Stimulated activated CD8-positive, alpha-beta memory T cell treated with anti-CD3 and anti-CD28 coated beads, Interleukin-12 subunit alpha, Interleukin-12 subunit beta, amount 100 ng/mL, for 24 hours (primary cell): ENCODE measurements around the gene ADK.

Source experiments
- DNase-seq: peaks from one replicate; pipeline ENCODE4 v3.0.0-alpha.2; 2020; ENCODE audit errors: extremely low read depth

The ADK gene

DNA sequence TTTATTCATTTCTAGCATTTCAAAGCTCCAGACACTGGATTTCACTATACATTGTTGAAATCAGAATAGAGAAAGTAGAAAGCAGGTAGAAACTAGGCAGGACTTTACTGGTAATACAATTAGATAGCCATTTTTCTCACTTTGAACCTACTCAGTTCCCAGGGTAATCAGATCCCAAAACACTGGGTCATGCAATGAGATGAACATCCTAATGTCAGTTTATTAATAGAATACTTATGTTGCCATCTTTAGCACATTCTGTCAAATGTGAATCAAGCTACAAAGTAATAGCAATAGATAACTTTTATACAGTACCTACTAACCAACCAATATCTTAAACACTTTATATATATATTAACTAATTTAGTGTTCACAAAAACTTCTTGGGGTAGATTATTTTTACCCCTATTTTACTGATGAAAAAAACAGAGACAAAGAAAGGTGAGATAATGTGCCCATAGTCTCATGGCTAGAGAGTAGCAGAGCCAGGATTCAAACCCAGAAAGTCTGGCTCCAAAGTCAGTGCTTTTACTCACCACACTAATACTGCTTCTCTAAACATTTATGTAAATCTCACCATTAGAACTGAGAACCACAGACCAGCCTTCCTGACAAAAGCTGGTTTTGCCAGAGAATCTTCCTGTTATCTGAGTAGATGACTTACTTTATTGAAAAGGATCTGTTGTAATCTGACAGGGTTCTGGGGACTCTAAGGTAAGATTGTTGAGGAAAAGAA is 521.6 kb downstream of the ADK start:
- no peak for DNase-seq

DNA sequence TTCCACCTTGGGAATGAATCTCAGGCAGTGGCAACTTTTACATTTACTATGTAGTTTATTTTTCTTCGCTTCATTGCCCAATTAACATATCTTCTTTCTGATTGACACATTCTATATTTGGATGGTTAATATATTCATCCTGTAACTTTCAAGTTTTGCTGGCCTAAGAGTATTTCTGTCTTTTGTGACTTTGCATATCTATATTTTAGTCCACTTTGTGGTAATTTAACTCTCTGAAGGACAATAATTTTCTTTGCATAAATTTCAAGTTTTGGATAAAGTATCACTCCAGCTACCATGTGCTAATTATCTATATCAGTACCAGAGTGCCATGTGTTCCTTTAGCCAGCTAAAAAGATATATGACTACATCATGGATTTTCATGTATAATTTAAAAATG is 523.9 kb downstream of the ADK start:
- DNase-seq: no peak

- DNase-seq: no peak
Observed at GRCh38 chr10:74675484-74675883, 524.5 kb downstream of the ADK start.

DNA sequence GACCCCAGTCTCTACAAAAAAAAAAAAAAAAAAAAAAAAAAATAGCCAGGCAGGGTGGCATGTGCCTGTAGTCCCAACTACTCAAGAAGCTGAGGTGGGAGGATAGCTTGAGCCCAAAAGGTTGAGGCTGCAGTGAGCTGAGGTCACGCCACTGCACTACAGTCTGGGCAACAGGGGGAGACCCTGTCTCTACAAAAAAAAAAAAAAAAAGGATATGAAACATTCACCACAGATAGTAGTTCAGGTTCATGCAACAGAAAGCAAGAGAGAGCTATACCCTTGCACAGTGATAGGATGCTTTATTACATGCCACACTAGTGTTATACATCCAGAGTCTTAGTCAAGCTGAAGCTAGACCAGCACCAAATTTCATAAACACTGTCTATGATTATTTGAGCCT is 526.9 kb downstream of the ADK start:
- no peak for DNase-seq

DNA sequence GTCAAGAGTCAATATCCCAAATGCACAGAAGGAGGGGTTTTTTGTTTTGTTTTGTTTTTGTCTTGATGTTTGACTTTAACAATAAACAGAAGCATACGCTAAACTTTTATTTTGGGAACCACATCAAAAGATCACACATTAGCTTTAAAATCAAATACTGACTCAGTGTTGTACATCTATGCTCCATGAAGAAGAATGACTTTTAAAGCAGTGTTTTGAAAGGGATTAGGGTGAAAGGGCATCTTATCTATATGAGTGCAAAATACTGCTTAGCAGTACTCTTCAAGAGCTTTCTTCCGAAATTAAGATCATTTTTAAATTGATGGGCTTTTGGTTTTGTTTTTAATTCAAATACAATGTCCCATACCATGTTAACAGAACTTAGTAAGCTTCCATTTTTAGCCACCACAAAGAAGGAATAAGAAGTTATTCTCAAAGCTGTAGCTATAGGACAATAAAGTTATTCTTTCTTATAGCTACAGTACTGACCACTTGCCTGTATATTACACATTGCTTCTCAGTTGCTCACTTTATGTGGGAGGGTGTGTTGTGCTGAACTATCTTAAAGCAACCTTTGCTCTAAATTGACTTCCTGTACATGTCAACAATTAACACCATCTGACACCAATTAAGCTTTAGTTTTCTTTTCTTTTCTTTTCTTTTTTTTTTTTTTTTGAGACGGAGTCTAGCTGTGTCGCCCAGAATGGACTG is 531.1 kb downstream of the ADK start:
- no peak for DNase-seq

DNA sequence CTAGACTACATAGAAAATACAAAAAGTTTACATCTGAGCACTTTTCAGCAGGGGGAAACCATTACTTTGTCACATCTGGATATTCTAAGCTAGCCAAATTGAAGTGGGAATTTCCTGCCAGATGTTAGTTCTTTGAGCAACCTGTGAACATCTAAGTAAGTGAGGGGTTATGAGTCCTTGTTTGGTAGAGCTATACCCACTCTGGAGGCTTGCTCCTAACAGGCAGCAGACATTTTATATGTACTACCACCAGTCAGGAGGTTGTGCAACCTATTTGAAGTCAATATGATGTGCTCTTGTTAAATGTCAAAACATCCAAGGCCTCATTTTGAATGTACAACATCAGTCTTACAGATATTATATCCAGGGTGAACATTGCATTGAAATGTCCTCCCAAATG is 532.0 kb downstream of the ADK start:
- DNase-seq: no peak

GRCh38 chr10:74683621-74684364 is 532.8 kb downstream of the ADK start:
- DNase-seq: no peak

DNA sequence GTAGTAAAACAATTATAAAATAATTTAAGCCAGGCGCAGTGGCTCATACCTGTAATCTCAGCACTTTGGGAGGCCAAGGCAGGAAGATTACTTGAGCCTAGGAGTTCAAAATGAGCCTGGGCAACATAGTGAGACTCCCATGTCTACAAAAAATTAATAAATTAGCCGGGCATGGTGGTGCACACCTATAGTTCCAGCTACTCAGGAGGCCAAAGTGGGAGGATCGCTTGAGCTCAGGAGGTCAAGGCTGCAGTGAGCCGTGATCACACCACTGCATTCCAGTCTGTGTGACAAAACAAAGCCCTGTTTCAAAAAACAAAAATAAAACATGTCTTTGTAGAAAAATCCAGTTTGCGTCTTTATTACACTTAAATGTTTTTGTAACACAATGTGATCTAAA is 533.4 kb downstream of the ADK start:
- no peak for DNase-seq

DNA sequence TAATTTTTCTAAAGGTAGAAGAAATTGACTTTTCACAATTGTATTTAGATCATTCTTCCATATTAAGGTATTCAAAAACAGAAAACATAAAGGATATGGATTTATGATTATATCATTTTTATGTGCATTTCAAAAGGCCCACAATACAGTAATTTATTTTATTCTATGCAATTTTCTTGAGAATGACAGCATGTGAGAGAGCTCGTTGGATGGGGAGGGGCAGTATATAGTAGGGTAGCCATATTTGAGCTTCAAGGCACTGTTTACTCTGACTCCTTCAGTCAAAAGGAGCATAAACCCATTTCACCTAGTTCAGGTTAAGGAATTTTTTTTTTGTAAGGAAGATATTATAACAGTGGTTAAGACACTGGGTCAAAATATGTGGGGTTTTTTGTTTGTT is 534.5 kb downstream of the ADK start:
- DNase-seq: no peak

DNA sequence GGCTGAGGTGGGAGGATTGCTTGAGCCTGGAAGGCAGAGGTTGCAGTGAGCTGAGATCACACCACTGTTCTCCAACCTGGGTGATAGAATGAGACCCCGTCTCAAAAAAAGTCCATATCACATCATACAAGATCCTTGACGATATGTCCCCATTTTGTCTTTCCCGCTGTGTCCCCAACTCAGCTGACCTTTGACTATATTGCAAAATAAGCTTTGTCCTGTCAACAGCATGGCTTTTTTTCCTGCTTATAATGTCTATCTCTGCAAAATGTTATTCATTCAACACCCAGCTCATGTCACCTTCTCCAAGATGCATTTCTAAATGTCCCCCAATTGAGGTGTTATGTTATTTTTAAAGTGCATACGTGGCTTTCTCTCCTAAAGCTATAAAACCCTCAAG is 539.4 kb downstream of the ADK start:
- no peak for DNase-seq

DNA sequence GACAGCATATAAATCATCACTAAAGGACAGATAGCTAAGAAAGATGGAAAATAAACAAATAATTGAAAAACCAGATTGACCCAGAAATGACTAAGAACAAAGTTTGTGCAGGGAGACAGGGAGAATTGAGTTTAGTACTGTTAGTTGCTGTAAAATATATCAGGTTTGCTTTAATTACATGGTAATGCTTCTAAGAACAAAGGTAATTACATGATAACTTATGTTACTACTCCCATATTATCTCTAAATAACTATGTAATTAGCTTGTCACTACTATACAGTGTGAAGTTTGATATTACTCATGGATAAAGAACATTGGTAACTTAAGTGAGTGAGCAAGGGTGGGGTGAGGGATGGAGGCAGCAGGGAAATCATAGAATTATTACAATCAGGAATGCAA is 540.1 kb downstream of the ADK start:
- no peak for DNase-seq

GRCh38 chr10:74704629-74705357 is 553.8 kb downstream of the ADK start:
- no peak for DNase-seq

GRCh38 chr10:74705358-74705980 is 554.4 kb downstream of the ADK start:
- DNase-seq: no peak

- DNase-seq: no peak
Observed at GRCh38 chr10:74706966-74707365, 555.9 kb downstream of the ADK start.

DNA sequence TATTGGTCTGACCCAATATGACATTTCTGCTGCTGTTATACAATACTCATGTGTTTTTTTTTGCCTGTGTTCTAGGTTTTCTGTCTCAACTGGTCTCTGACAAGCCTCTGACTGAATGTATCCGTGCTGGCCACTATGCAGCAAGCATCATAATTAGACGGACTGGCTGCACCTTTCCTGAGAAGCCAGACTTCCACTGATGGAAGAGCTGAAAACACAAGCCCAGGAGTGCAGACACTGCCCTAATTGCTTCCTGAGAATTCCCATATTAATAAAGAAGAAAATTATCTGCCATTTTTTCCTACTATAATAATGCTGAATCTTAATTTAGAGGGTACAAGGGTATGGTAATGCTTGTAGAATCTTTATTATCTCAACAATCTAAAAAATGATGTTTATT is 557.2 kb downstream of the ADK start:
- DNase-seq: no peak

GRCh38 chr10:74718208-74718607 is 567.2 kb downstream of the ADK start:
- no peak for DNase-seq

GRCh38 chr10:74728225-74728624 is 577.2 kb downstream of the ADK start:
- DNase-seq: no peak

DNA sequence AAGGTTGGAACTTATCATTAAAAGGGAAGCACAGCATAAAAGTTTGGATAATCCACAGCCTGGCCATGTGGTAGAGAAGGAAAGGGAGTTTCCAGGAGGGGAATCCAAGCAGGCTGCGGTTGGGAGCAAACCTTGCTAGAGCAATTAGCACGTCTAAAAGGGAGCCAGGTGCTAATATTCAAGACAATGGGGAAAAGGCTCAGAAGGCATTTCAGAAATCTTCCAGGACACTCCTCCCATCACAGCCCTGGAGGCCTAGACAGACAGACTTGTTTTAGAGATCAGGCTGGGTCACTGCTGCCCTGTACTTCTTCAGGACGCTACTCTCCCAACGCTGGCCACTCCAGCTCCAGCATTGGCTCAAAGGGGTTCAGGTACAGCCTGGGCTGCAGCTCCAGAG is 579.2 kb downstream of the ADK start:
- DNase-seq: no peak

- no peak for DNase-seq
Observed at GRCh38 chr10:74733612-74734011, 582.6 kb downstream of the ADK start.

GRCh38 chr10:74736029-74736428 is 585.0 kb downstream of the ADK start:
- no peak for DNase-seq

DNA sequence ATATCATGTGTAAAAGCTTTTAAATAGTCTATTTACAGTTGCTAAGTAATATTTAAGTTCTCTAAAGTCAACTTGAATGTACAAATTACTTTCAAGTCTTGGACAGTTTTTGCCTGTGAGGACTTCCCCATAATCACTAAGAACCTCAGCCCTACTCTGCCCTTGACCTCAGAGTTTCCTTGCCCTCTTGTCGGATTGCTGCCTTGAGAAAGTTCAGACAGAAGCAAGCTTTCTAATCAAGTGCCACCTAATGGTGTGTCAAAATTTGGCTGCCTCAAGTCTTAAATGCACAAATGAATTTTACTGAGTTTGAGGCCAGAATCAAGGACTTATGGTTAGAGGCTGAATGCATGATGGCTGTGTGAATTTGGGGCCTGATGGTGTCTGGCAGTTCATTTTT is 587.0 kb downstream of the ADK start:
- DNase-seq: no peak

DNA sequence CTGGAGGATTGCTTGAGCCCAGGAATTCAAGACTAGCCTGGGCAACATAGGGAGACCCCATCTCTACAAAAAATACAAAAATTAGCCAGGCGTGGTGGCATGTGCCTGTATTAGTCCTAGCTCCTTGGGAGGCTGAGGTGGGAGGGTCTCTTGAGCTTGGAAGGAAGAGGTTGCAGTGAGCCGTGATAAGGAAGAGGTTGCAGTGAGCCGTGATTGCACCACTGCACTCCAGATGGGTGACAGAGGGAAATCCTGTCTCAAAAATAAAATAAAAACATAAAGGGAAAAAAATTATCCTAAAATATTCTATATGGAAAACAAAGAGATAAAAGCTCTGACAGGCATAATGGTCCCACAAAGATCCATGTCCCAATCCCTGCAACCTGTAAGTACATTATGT is 587.5 kb downstream of the ADK start:
- no peak for DNase-seq
